Measurements from ENCODE around the gene PACRG. TPM values are rescaled to one million over a fixed set of nuclear protein-coding genes. Genes with fewer than 3 reads are reported as not detected.

The PACRG gene
- total and polyA plus RNA-seq, 2 of the 13 experiments (the other 11 are each of a cell fraction or from before 2014, with no cell fraction given): 0.13 TPM; not detected in 1

DNA sequence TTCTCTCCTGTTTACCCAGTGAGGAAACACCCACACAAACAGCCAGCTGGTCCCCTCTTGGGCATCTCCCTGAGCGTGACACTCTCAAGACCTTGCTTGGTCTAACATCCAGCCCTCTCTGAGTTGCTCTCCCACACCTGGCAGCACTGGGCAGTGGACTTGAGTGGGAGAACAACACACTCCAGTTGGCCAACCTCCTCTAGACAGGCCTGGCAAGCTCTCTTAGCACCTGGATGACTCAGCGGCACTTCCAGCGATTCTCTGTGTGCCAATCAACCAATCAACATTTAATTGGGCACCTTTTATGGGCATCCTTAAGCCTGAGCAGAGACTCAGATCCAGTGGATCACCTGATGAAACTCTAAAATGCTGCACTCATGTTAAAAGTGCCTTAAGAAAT is 610.2 kb downstream of the PACRG start:
- Histone ChIP-seq H3K36me3 (replicated peaks in 1 of 2; ENCODE audit: control insufficient read depth in 1 of 2, insufficient read depth in 2 of 2, low read length in 2 of 2) (no peaks in the 10 kb centered on the region), H4K20me1 (ENCODE audit: insufficient read depth, low read length) (no peaks in the 10 kb centered on the region), H3K27ac (ENCODE audit: extremely low read length, insufficient read depth, low read length) (no peak overlapping the region), H3K27me3 (ENCODE audit: control insufficient read depth in 1 of 2, insufficient read depth in 2 of 2, low read length in 2 of 2) (peaks cover 0 to 22% of the 10 kb centered on the region in 2 experiments; a peak in 2 of 5 replicates), H3K4me3 (replicated peaks in 1 of 3; ENCODE audit: insufficient read depth in 1 of 3, low read depth in 2 of 3, low read length in 3 of 3) (no peak overlapping the region), H3K9ac (ENCODE audit: insufficient read depth, low read depth, low read length) (no peak overlapping the region), H2AFZ (ENCODE audit: low read length) (no peak overlapping the region), H3K4me2 (ENCODE audit: low read depth, low read length) (no peak overlapping the region), H3K9me3 (ENCODE audit: low read length) (no peaks in the 10 kb centered on the region), H3K4me1 (ENCODE audit: insufficient read depth, low read length) (no peaks in the 10 kb centered on the region), H3K79me2 (ENCODE audit: insufficient read depth, low read length) (no peaks in the 10 kb centered on the region)
- FAIRE-seq: no peak
- no peak for ATAC-seq
- POLR2A ChIA-PET: no interaction called here
- 39% methylated on average over 3 of the region's 3 CpGs for WGBS (ENCODE audit: low lambda C conversion rate)
- intact Hi-C loops (cut with micrococcal nuclease; ENCODE audit: unreplicated experiment): no loop called here
- TF ChIP-seq ZNF567 (CRISPR knock-in tag; IDR thresholded peaks at IDR 0.05; ENCODE audit: borderline replicate concordance) (no peak), ZNF230 (CRISPR knock-in tag; IDR thresholded peaks at IDR 0.05) (no peak), EP300 (IDR thresholded peaks at IDR 0.05; ENCODE audit: low read depth in 2 of 2, low read length in 2 of 2) (no peak), EP300 (CRISPR knock-in tag; IDR thresholded peaks at IDR 0.05; ENCODE audit: borderline replicate concordance) (no peak), HOXA3 (CRISPR knock-in tag; IDR thresholded peaks at IDR 0.05) (no peak)
- BruUV-seq (replicated peaks): no TSS peak
- in situ Hi-C loops (cut with HindIII; ENCODE audit: extremely low pct_ligation_motif_present, low pct_unique_long_range_greater_than_20kb): no loop called here
- DNase-seq (ENCODE audit: low spot score): no peak
- CTCF ChIA-PET (ENCODE audit: low intra/inter-chr PET ratio, low total read pairs): no interaction called here

DNA sequence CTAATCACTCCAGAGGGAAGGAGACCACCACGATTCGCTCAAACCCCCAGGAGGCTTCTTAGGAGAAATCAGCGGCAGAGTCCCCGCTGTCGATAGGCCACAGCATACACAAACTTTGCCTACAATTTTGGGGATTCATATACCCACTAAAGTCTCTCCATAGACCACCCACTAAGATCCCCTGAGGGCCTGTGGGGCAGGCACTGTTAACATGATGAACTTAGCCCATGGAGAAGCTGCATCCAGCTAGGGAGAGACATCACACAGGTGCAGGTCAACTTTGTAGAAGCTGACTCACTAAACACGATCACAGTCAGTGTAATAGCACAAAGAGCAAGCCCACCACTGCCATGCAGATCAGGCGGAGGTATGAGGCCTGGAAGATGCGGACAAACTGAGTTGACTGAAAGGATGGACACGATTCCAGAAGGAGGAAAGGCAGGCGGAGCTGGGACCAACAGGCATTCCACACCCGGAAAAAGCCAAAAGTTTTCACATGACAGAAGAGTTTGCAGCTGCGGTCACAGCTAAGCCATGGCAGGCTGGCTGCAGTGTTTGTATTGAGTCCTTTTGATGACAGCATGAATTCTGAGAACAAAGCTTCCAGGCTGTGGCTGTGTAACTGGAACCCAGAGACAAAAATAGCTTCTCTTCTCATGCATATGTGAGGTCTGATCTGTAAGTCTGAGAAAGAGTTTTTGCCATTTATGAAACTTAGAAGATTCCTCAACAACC is 611.1 kb downstream of the PACRG start:
- peaks cover 0 to 22% of the 10 kb centered on the region in 2 experiments; a peak in 2 of 5 replicates for H3K27me3 ChIP-seq (ENCODE audit: control insufficient read depth in 1 of 2, insufficient read depth in 2 of 2, low read length in 2 of 2)
- CTCF ChIA-PET (ENCODE audit: low intra/inter-chr PET ratio, low total read pairs): no interaction called here
- H4K20me1 ChIP-seq (ENCODE audit: insufficient read depth, low read length): no peaks in the 10 kb centered on the region
- TF ChIP-seq, protein P1, sequence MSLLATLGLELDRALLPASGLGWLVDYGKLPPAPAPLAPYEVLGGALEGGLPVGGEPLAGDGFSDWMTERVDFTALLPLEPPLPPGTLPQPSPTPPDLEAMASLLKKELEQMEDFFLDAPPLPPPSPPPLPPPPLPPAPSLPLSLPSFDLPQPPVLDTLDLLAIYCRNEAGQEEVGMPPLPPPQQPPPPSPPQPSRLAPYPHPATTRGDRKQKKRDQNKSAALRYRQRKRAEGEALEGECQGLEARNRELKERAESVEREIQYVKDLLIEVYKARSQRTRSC (CRISPR knock-in tag; IDR thresholded peaks at IDR 0.05; ENCODE audit: low read depth): no peak
- in situ Hi-C loops (cut with HindIII; ENCODE audit: extremely low pct_ligation_motif_present, low pct_unique_long_range_greater_than_20kb): no loop called here
- no TSS peak for BruUV-seq (replicated peaks)
- FAIRE-seq: no peak
- H3K9me3 ChIP-seq (ENCODE audit: low read length): no peaks in the 10 kb centered on the region
- no peak overlapping the region for H3K9ac ChIP-seq (ENCODE audit: insufficient read depth, low read depth, low read length)
- H3K4me1 ChIP-seq (ENCODE audit: insufficient read depth, low read length): no peaks in the 10 kb centered on the region
- WGBS (ENCODE audit: low lambda C conversion rate): 38% methylated on average over 9 of the region's 12 CpGs
- DNase-seq (ENCODE audit: low spot score): no peak
- intact Hi-C loops (cut with micrococcal nuclease; ENCODE audit: unreplicated experiment): no loop called here
- no peak overlapping the region for H3K4me3 ChIP-seq (replicated peaks in 1 of 3; ENCODE audit: insufficient read depth in 1 of 3, low read depth in 2 of 3, low read length in 3 of 3)
- ATAC-seq: peak; percentile 17; the same call in 1 of the 3 replicates
- H3K27ac ChIP-seq (ENCODE audit: extremely low read length, insufficient read depth, low read length): no peak overlapping the region
- no peak overlapping the region for H3K4me2 ChIP-seq (ENCODE audit: low read depth, low read length)
- H3K36me3 ChIP-seq (replicated peaks in 1 of 2; ENCODE audit: control insufficient read depth in 1 of 2, insufficient read depth in 2 of 2, low read length in 2 of 2): no peaks in the 10 kb centered on the region
- no peaks in the 10 kb centered on the region for H3K79me2 ChIP-seq (ENCODE audit: insufficient read depth, low read length)
- no peak overlapping the region for H2AFZ ChIP-seq (ENCODE audit: low read length)
- POLR2A ChIA-PET: no interaction called here
